Left hindlimb (tissue), 1 donor: ENCODE measurements around the gene PPP2R5E.
A peak's percentile ranks its signal among the peaks of the same experiment; 100 is the strongest.
"Not testable (repeated sequence)": the region's sequence is repeated elsewhere in the genome, so short reads cannot be mapped to it uniquely, and the experiment has no call there.

Experiments
- DNase-seq: peaks from one replicate; pipeline ENCODE4 v3.0.0-alpha.2; 2018

The PPP2R5E gene

GRCh38 chr14:63543000-63543825 is at the start of gene PPP2R5E:
TSS of gene PPP2R5E (minus strand) at chr14:63543377. CDS start at chr14:63539685, 3,692 bp downstream.
- peak; percentile 99 for DNase-seq

GRCh38 chr14:63583046-63583445 is 39.9 kb upstream of the PPP2R5E start:
- not testable (repeated sequence) for DNase-seq

GRCh38 chr14:63581491-63581890 is 38.3 kb upstream of the PPP2R5E start:
- no peak for DNase-seq

GRCh38 chr14:63578300-63578699 is 35.1 kb upstream of the PPP2R5E start:
- DNase-seq, result no peak

- no peak for DNase-seq
Observed at GRCh38 chr14:63573581-63573980, 30.4 kb upstream of the PPP2R5E start.

GRCh38 chr14:63565448-63565847 is 22.3 kb upstream of the PPP2R5E start:
- DNase-seq, result no peak

- no peak for DNase-seq
Observed at GRCh38 chr14:63564318-63564717, 21.1 kb upstream of the PPP2R5E start.

- no peak for DNase-seq
Observed at GRCh38 chr14:63563370-63564026, 20.3 kb upstream of the PPP2R5E start.

- DNase-seq, result no peak
Observed at GRCh38 chr14:63562405-63562804, 19.2 kb upstream of the PPP2R5E start.

GRCh38 chr14:63555572-63555971 is 12.4 kb upstream of the PPP2R5E start:
- no peak for DNase-seq

GRCh38 chr14:63551332-63551731 is 8.2 kb upstream of the PPP2R5E start:
- DNase-seq, result no peak

GRCh38 chr14:63547798-63548335 is 4.7 kb upstream of the PPP2R5E start:
- DNase-seq, result no peak

- no peak for DNase-seq
Observed at GRCh38 chr14:63545431-63545830, 2.3 kb upstream of the PPP2R5E start.

GRCh38 chr14:63544591-63545299 is 1.6 kb upstream of the PPP2R5E start:
- DNase-seq, result no peak

GRCh38 chr14:63543826-63544406 is 739 bp upstream of the PPP2R5E start:
- DNase-seq, result no peak

- DNase-seq, result peak; percentile 46
Observed at GRCh38 chr14:63542231-63542999, 762 bp downstream of the PPP2R5E start.

GRCh38 chr14:63535918-63536317 is 7.3 kb downstream of the PPP2R5E start:
- no peak for DNase-seq

- DNase-seq, result no peak
Observed at GRCh38 chr14:63533474-63533873, 9.7 kb downstream of the PPP2R5E start.

GRCh38 chr14:63524537-63525155 is 18.5 kb downstream of the PPP2R5E start:
- no peak for DNase-seq

- no peak for DNase-seq
Observed at GRCh38 chr14:63523735-63524426, 19.3 kb downstream of the PPP2R5E start.

- not testable (repeated sequence) for DNase-seq
Observed at GRCh38 chr14:63522511-63522910, 20.7 kb downstream of the PPP2R5E start.
